ENCODE results near the gene PRR35.

DNA sequence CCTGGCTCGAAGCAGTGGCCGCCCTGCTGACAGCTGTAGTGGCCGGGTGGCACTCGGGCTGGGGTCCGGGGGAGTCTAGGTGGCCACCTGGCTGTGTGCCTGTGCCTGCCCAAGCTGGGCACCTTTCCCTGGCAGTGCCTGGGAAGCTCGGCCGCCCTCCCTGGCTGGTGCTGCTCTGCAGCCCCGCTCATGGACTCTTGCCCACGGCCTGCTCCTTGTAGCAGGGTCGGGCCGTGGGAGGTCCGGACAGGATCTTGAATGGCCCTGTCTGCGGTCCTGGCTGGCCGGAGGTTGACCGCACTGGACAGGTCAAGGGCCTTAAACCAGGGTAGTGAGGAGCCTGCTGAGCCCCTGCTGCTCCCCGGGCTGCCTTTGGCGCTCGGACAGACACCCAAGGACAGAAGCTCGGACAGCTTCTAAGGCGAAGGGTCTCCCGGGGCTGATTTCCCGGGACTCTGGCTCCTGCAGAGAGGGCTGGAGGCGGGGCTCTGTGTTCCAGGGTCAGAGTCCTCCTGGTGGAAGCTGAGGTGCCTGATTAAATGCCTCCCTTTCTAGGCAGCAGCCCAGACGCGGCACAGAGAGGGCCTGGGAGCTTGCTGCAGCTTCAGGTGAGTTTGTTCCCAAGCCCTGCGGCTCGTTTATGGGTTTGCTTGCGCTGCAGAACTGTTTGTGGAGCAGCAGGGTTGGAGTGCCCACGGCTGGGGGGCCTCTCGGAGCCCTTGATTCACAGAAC lies 26.6 kb upstream of the PRR35 start:
- TF ChIP-seq, protein P1, sequence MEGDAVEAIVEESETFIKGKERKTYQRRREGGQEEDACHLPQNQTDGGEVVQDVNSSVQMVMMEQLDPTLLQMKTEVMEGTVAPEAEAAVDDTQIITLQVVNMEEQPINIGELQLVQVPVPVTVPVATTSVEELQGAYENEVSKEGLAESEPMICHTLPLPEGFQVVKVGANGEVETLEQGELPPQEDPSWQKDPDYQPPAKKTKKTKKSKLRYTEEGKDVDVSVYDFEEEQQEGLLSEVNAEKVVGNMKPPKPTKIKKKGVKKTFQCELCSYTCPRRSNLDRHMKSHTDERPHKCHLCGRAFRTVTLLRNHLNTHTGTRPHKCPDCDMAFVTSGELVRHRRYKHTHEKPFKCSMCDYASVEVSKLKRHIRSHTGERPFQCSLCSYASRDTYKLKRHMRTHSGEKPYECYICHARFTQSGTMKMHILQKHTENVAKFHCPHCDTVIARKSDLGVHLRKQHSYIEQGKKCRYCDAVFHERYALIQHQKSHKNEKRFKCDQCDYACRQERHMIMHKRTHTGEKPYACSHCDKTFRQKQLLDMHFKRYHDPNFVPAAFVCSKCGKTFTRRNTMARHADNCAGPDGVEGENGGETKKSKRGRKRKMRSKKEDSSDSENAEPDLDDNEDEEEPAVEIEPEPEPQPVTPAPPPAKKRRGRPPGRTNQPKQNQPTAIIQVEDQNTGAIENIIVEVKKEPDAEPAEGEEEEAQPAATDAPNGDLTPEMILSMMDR (IDR thresholded peaks at IDR 0.05) = no peak
- TF ChIP-seq EP300 (IDR thresholded peaks at IDR 0.05) = no peak
- no peak for TF ChIP-seq POLR2AphosphoS5 (IDR thresholded peaks at IDR 0.05)

Measured in upper lobe of left lung (tissue), 4 donors.